Epithelial cell of proximal tubule (primary cell): ENCODE measurements around the gene INO80E. TPM values are rescaled to one million over a fixed set of nuclear protein-coding genes. Genes with fewer than 3 reads are reported as not detected.

Experiments
- DNase-seq: peaks from one replicate; pipeline ENCODE4 v3.0.0-alpha.2; 2011; ENCODE audit warnings: low read depth
- H3K4me3 ChIP-seq: 2 replicates; pipeline ENCODE4 v1.5.1; 2011; ENCODE audit warnings: low read depth, mild to moderate bottlenecking, low read length
- CTCF ChIP-seq: conservative IDR thresholded peaks from 2 replicates; pipeline ENCODE4 v1.5.1; 2012; ENCODE audit warnings: low read depth, mild to moderate bottlenecking, low read length
- total RNA-seq: library from RNA; depleted of rRNA; stranded (reverse); fragments of >200 nt; gene quantifications from 2 replicates; pipeline ENCODE4 v1.2.3, GENCODE V29; 2015

The INO80E gene
- total RNA-seq, 1 donor from 2014 or later = 86.9 TPM

- DNase-seq = no peak
- no peak overlapping the region for H3K4me3 ChIP-seq
- no peak for TF ChIP-seq CTCF
These were observed 32.5 kb downstream of the INO80E start for GRCh38 chr16:30028438-30029076.

GRCh38 chr16:30030011-30030685 is 34.1 kb downstream of the INO80E start:
- no peak for DNase-seq
- no peak for TF ChIP-seq CTCF

GRCh38 chr16:30030841-30031413 is 34.9 kb downstream of the INO80E start, which contains the start of gene TLCD3B:
Gene TLCD3B (minus strand): TSS chr16:30031271. CDS start chr16:30030527, 744 bp downstream.
- H3K4me3 ChIP-seq = no peak within 1 kb of the TSS
- no peak for TF ChIP-seq CTCF

More at GRCh38 chr16:30030011-30030685, 34.1 kb downstream of the INO80E start:
- no peak overlapping the region for H3K4me3 ChIP-seq

GRCh38 chr16:30031477-30031918 is 35.5 kb downstream of the INO80E start:
- DNase-seq = no peak
- TF ChIP-seq CTCF = no peak
- no peak overlapping the region for H3K4me3 ChIP-seq

More at GRCh38 chr16:30030841-30031413, 34.9 kb downstream of the INO80E start, which contains the start of gene TLCD3B:
- no peak for DNase-seq

GRCh38 chr16:30032083-30032819 is 36.2 kb downstream of the INO80E start:
- peak; percentile 91 for TF ChIP-seq CTCF
- H3K4me3 ChIP-seq = no peak overlapping the region
- no peak for DNase-seq

GRCh38 chr16:30033270-30033669 is 37.2 kb downstream of the INO80E start:
- no peak for TF ChIP-seq CTCF
- H3K4me3 ChIP-seq = no peak overlapping the region
- no peak for DNase-seq
